Activated CD8-positive, alpha-beta memory T cell treated with anti-CD3 and anti-CD28 coated beads for 48 hours (primary cell): ENCODE measurements around the gene ITIH5.
"Not testable (repeated sequence)": the region's sequence is repeated elsewhere in the genome, so short reads cannot be mapped to it uniquely, and the experiment has no call there.

Experiments used
- DNase-seq, 3 experiments: peaks; one replicate each; pipeline ENCODE4 v3.0.0-alpha.2; 2020; ENCODE audit warnings: low read depth in 2 of 3, low spot score in 2 of 3

ITIH5 gene

DNA sequence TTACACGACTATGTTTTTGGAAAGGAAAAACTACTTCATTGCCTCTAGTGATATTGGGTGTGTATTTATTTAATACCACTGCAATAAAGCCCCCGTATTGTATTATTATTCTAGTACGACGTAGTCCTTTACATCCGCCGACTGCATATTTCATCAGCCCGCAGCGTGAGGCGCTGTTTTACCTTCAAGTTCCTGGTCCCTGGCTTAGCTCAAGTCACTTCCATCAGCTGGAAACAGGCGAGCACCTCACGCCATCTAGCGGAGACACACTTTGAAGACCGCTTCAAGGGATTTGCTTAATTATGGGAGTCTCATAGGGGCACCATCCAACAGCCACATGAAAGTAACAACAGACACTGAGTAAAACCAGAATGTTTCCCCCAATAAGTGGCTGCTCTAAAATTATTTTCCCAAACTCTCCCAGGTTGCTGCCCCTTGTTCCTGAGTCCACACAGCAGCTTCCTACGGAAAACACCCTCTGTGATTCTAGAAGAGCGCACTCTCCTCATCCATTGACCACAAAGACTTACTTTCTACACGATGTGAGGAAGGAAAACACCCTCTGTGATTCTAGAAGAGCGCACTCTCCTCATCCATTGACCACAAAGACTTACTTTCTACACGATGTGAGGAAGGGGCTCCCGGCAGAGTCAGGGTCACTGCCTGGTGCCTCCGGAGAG, 20.6 kb upstream of the ITIH5 start:
- peak; percentile 23 to 48 (median 32) for DNase-seq

- no peak for DNase-seq
Measured at GRCh38 chr10:7686351-7687171, 19.8 kb upstream of the ITIH5 start.

- DNase-seq: not testable (repeated sequence)
Measured at GRCh38 chr10:7680078-7680477, 13.3 kb upstream of the ITIH5 start.

DNA sequence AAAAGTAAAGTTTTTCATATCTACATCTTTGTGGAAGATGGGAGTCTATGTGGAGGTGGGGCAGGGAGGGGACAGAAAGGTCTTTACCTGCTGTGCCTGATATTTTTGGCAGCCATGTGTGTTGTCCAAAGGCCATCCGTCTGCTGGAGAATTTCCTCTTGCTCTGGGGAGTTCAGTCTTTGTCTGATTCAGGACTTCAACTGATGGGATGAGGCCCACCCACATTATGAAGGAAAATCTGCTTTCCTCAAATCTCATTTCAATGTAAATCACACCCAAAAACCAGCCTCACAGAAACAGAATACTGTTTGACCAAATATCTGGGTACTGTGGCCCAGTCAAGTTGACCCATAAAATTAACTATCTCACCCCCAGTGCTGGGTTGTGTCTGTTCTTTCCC, 12.5 kb upstream of the ITIH5 start:
- DNase-seq: no peak

DNA sequence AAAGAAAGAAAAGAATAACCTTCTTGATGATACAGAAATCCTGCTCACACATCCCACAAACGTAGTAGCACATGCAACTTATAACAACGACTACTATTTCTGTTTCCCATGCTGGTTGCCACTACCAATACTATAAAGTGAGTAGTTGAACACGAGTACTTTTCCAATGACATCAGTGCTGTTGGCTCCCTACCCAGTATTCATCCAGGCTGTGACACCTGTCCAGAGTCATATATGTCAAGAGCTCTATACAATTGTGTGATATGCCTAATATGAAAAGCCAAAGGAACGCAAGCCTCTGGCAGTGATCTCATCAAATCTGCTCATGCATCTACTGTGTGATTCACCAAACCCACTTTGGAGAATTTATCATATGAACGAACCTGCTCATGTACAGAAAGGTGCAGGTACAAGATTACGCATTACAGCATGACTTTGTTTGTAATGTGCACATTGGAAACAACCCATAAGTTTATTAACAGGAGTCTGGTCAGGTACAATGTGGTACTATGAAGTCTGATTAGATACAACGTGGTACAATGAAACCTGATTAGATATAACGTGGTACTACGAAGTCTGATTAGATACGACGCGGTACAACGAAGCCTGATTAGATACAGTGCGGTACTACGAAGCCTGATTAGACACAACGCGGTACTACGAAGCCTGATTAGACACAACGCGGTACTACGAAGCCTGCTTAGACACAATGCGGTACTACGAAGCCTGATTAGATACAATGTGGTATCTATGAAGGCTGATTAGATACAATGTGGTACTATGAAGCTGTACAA, 5.8 kb upstream of the ITIH5 start:
- no peak for DNase-seq

- no peak for DNase-seq
Measured at GRCh38 chr10:7670157-7670556, 3.4 kb upstream of the ITIH5 start.

DNA sequence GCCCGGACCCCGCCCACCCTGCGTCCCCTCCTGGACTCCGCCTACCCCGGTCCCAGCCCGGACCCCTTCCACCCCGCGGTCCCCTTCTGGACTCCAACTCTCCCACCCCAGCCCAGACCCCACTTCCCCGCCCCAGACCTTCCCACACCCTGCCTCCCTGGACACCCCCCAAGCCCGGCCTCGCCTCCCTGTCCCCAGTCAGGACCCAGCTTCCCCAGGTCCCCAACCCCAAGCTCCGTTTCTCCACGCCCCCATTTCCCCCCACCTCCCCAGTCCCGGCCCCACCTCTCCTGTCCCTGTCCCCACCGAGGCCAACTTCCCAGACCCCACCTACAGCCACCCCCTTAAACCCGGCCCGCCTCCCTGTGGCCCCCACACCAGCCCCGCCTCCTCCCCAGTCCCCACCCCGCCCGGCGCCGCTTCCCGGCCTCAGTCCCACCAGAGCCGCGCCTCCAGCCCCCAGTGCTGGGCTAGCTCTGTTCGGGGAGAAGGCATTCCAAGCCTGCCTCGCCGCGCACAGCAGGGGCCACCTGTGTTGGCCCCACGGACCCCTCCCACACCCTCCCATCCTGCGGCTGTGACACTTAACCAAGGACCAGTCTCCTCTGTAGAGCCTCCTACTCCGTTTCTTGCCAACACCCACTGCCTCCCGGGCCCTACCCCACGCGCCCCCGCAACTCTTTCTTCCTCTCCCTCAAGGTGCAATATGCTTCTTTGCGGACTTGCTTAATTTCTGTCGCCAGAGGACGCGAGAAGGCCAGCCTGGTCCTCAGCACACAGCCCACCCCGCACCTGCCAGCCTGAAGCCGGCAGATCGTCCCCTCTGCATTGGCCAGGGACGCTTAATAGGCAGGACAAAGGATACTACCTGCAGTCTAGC, 736 bp upstream of the ITIH5 start:
- DNase-seq: no peak

- DNase-seq: no peak
Measured at GRCh38 chr10:7665767-7666166, 999 bp downstream of the ITIH5 start.

DNA sequence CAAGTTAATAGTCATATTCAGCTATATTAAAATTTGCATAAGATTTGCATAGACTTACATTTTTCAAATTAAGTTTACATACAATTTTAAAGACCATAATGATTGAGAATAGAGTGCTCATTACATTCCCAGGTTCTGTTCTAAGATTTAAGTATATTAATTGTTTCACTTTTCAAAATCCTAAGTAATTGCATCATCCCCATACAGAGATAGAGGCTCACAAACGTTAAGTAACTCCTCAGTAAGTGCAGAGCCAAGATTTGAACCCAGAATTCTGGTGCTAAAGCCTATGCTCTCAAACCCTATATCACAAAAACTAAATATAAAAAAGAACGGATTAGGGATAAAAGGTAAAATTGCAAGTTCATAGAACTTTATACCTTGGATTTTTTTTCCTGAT, 2.1 kb downstream of the ITIH5 start:
- DNase-seq: no peak

DNA sequence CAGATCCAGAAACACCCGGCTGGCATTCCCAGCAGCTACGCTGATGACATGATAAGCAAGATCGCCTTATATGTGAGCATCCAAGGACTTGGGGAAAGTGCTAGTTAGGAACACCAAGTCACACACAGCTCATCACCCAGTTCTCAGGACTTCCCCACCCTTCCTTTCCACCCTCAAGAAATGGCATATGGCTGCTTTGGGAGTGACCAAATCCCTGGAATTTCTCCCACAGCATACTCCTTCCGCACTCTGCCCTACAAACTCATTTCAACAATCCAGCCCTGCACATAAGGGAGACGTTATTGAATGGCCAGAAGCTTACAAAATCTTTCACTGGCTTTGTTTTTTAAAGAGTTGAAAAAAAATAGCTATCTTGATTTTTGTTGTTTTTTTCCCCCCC, 4.2 kb downstream of the ITIH5 start:
- no peak for DNase-seq

- no peak for DNase-seq
Measured at GRCh38 chr10:7659560-7659959, 7.2 kb downstream of the ITIH5 start.

DNA sequence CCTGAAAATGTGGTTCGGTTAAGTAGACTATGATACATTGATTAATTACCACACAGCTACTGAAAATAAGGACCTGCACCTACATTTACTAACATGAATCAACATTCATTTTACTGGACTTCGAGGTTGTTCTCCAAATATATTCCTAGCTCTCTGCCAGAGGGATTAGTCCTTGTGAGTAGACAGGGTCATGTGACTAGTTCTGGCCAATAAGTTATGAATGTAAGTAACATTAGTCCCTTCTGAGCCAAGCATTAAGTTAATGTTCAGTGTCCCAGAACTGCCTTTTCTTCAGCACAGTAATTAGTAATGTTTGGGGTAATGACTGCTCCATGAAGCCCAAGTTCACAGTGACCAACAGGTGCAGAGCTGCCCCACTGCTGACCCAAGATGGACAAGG, 9.2 kb downstream of the ITIH5 start:
- DNase-seq: no peak

DNA sequence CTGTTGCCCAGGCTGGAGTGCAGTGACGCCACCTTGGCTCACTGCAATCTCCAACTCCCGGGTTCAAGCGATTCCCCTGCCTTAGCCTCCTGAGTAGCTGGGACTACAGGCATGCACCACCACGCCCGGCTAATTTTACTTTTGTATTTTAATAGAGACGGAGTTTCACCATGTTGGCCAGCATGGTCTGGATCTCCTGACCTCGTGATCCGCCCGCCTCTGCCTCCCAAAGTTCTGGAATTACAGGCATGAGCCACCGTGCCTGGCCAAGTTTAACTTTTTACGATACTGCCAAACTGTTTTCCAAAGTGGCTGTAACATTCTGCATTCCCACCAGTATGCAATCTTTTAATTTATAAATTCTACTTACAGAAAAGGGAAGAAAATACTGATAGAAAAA, 9.7 kb downstream of the ITIH5 start:
- DNase-seq: not testable (repeated sequence)

DNA sequence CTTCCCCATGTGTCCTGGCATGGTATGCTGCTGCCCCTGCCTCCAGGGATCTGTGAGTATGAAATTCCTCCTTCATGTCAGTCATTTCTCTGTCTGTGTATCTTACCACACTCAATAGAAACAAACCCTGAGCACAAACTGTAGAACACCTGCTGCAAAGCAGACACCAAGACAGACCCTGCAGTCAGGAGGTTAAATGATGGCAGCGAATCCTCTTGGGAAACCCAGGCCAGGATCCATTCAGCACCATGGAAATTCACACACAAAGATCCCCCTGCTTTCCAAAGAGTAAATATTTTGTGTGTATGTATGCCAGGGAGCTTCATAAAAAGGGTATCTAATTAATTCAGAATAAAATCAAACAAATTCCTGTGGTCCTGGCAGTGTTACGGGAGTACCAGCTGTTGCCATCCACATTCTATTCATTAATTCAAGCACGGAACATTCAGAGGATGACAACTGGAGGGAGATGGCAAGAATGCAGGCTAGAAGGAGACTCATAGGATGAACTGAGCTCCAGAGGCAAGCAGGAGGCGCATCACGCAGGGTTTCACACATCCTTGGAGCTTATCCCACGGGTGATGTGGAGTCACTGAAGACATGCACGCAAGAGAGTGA, 14.8 kb downstream of the ITIH5 start:
- no peak for DNase-seq

DNA sequence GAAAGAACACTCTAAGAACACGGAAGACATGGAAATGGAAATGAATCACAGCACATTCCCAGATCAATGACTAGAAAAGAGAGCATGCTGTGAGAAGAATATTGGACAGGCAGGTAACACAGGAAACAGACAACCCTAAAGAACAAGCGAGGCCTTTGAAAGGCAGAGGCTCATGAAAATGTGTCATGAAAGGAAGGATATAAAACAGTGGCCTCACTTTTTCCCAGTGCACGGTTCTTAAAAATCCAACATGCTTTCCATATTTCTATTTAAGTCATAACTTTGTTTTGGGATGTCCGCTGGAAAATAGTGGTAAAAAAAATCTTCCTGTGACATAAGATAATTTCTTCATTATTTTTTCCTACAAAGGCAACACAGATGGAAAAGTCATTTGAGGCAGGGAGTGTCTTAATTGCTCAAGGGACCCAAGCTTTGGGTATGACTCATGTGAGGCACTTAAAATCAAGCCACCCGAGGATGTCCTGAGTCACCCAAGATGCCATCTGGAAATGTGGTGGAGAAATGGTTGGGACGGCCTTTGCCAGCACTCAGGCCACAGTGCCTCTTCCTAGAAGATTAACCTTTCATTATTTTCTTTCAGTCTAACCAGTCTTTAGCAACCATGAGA, 17.0 kb downstream of the ITIH5 start:
- DNase-seq: no peak

- no peak for DNase-seq
Measured at GRCh38 chr10:7647062-7647664, 19.6 kb downstream of the ITIH5 start.

DNA sequence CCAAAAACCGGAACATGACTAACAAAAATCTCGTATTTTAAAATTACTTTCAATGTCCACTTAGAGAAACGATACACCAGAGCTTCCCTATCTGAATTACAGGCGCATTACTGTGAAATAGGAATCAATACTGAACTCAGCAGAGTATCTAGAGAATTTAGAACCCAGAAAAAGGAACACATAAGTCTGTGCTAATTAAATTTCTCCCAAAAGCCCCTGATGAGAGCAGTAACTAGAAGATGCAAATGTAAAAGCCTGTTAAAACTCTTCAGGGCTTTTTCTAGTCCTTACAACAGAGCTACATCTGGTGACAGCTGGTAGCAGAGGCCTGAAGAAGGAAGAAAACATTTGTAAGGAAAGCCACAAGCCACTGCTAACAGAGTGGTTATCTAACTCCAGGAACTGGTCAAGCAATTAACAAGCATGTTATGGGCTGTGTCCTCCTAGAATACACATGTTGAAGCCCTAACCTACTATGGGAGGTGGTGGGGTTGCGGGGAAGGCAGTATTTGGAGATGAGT, 24.2 kb downstream of the ITIH5 start:
- no peak for DNase-seq

DNA sequence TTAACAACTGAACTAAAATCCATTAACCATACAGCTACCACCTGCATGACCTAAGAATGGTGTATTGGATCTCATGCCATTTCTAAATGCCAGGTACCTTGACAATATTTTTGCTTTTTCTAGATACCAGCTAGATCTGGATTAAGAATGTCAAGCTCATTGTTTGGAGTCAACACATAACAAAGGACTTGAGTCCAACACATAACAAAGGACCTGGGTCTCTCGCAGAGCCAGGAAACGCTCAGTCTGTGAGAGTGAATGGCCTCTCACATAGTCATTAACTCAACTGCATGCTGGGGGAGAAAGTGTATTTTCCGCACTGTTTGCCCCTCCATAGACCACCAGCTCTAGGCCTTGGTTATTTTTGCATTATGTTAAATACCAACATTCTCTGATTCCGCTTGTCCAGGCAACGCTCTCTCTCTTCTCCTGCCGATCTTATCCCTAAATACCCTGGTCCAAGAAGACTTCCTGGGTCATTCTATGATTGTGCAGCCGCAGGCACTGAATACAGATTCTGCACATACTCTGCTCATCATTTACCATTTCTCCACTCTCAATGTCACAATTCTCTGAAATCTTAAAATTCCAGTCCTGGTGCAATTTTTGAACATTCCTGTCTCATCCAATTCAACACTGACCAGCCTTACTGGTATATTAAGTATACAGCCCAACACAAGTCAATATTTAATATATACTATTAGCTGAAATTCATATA, 31.2 kb downstream of the ITIH5 start:
- no peak for DNase-seq
